ENCODE measurements around the gene ELK3. TPM values are rescaled to one million over a fixed set of nuclear protein-coding genes. Genes with fewer than 3 reads are reported as not detected.

Gene ELK3
- total RNA-seq, 2 experiments from 2014 or later = 26.8 to 31.5 TPM

GRCh38 chr12:96152164-96152563 is 42.0 kb upstream of the ELK3 start:
- H3K36me3 ChIP-seq (ENCODE audit: insufficient read depth, low read length) = no peaks in the 10 kb centered on the region
- no peaks in the 10 kb centered on the region for H3K4me1 ChIP-seq (ENCODE audit: insufficient read depth, low read length)
- POLR2A ChIA-PET = no interaction called here
- no peaks in the 10 kb centered on the region for H3K36me3 Mint-ChIP-seq (ENCODE audit: low read depth)
- H3K9me3 Mint-ChIP-seq = no peaks in the 10 kb centered on the region
- H3K4me3 ChIP-seq (ENCODE audit: low read length) = no peak overlapping the region
- CTCF ChIA-PET = no interaction called here
- intact Hi-C loops (cut with DNase I, micrococcal nuclease) = no loop called here
- H3K27ac ChIP-seq (ENCODE audit: low read depth in 1 of 2, low read length in 2 of 2) = no peak overlapping the region
- DNase-seq (no peak), ATAC-seq (ENCODE audit: poor library complexity) (no peak)
- no peaks in the 10 kb centered on the region for H3K27me3 ChIP-seq (ENCODE audit: control insufficient read depth in 1 of 2, insufficient read depth in 2 of 2, low read length in 2 of 2)
- TF ChIP-seq CTCF (IDR thresholded peaks at IDR 0.05) = no peak
- no peaks in the 10 kb centered on the region for H3K4me1 Mint-ChIP-seq (ENCODE audit: low read depth)
- no peak overlapping the region for H3K4me3 Mint-ChIP-seq
- no peak overlapping the region for H3K27ac Mint-ChIP-seq
- peaks cover 0 to 7% of the 10 kb centered on the region in 2 experiments for H3K9me3 ChIP-seq (ENCODE audit: control insufficient read depth in 1 of 2, insufficient read depth in 1 of 2, low read length in 2 of 2)
- H3K27me3 Mint-ChIP-seq = no peaks in the 10 kb centered on the region

GRCh38 chr12:96153131-96153725 is 40.9 kb upstream of the ELK3 start:
- TF ChIP-seq CTCF (IDR thresholded peaks at IDR 0.05) = no peak
- CTCF ChIA-PET = no interaction called here
- H3K27ac Mint-ChIP-seq = no peak overlapping the region

GRCh38 chr12:96155181-96155580 is 39.0 kb upstream of the ELK3 start:
- no peak for TF ChIP-seq CTCF (IDR thresholded peaks at IDR 0.05)
- H3K36me3 ChIP-seq (ENCODE audit: insufficient read depth, low read length) = no peaks in the 10 kb centered on the region
- Mint-ChIP-seq H3K4me3 (no peak overlapping the region), H3K9me3 (no peaks in the 10 kb centered on the region), H3K27ac (no peak overlapping the region), H3K36me3 (ENCODE audit: low read depth) (no peaks in the 10 kb centered on the region), H3K27me3 (no peaks in the 10 kb centered on the region), H3K4me1 (ENCODE audit: low read depth) (no peaks in the 10 kb centered on the region)
- no peak overlapping the region for H3K4me3 ChIP-seq (ENCODE audit: low read length)
- ChIA-PET CTCF (no interaction called here), POLR2A (no interaction called here)
- intact Hi-C loops (cut with DNase I, micrococcal nuclease) = no loop called here
- no peak for ATAC-seq (ENCODE audit: poor library complexity)
- no peak for DNase-seq
- no peak overlapping the region for H3K27ac ChIP-seq (ENCODE audit: low read depth in 1 of 2, low read length in 2 of 2)
- no peaks in the 10 kb centered on the region for H3K4me1 ChIP-seq (ENCODE audit: insufficient read depth, low read length)
- no peaks in the 10 kb centered on the region for H3K27me3 ChIP-seq (ENCODE audit: control insufficient read depth in 1 of 2, insufficient read depth in 2 of 2, low read length in 2 of 2)
- peaks cover 0 to 5% of the 10 kb centered on the region in 2 experiments for H3K9me3 ChIP-seq (ENCODE audit: control insufficient read depth in 1 of 2, insufficient read depth in 1 of 2, low read length in 2 of 2)

More at GRCh38 chr12:96153131-96153725, 40.9 kb upstream of the ELK3 start:
- intact Hi-C loops (cut with DNase I, micrococcal nuclease) = no loop called here
- Mint-ChIP-seq H3K4me3 (no peak overlapping the region), H3K36me3 (ENCODE audit: low read depth) (no peaks in the 10 kb centered on the region), H3K27me3 (no peaks in the 10 kb centered on the region), H3K4me1 (ENCODE audit: low read depth) (no peaks in the 10 kb centered on the region), H3K9me3 (no peaks in the 10 kb centered on the region)
- Histone ChIP-seq H3K4me3 (ENCODE audit: low read length) (no peak overlapping the region), H3K4me1 (ENCODE audit: insufficient read depth, low read length) (no peaks in the 10 kb centered on the region), H3K27me3 (ENCODE audit: control insufficient read depth in 1 of 2, insufficient read depth in 2 of 2, low read length in 2 of 2) (no peaks in the 10 kb centered on the region), H3K9me3 (ENCODE audit: control insufficient read depth in 1 of 2, insufficient read depth in 1 of 2, low read length in 2 of 2) (peaks cover 0 to 7% of the 10 kb centered on the region in 2 experiments), H3K36me3 (ENCODE audit: insufficient read depth, low read length) (no peaks in the 10 kb centered on the region), H3K27ac (ENCODE audit: low read depth in 1 of 2, low read length in 2 of 2) (no peak overlapping the region)
- DNase-seq = no peak
- no peak for ATAC-seq (ENCODE audit: poor library complexity)
- POLR2A ChIA-PET = no interaction called here
